SK-N-SH treated with all-trans-retinoic acid at 6 μM for 48 hours (cell line): Measurements from ENCODE around the gene MAP7.
"Not testable (repeated sequence)": the region's sequence is repeated elsewhere in the genome, so short reads cannot be mapped to it uniquely, and the experiment has no call there.

Source experiments
- ATAC-seq: fragments of 200-7000 bp; cut with Tn5 transposase; 3 replicates; pipeline ENCODE4 v1.9.1; 2020; ENCODE audit warnings: mild to moderate bottlenecking, moderate library complexity
- ARNTL ChIP-seq: fragments of 450-650 bp; formaldehyde crosslinking; IDR thresholded peaks from 2 replicates; pipeline ENCODE4 v1.5.0; 2020; ENCODE audit warnings: low read depth, mild to moderate bottlenecking, moderate library complexity, borderline replicate concordance
- CSDC2 ChIP-seq: fragments of 250-450 bp; sonication (Bioruptor Pico); IDR thresholded peaks from 2 replicates; pipeline ENCODE4 v1.5.0; 2020; ENCODE audit warnings: mild to moderate bottlenecking, moderate library complexity
- CSRNP3 ChIP-seq: fragments of 250-450 bp; sonication (Bioruptor Pico); IDR thresholded peaks from 2 replicates; pipeline ENCODE4 v1.5.1; 2021; ENCODE audit warnings: mild to moderate bottlenecking, moderate library complexity
- ESRRG ChIP-seq: fragments of 250-450 bp; sonication (Bioruptor Pico); IDR thresholded peaks from 2 replicates; pipeline ENCODE4 v1.6.1; 2021; ENCODE audit warnings: mild to moderate bottlenecking
- GLIS3 ChIP-seq: fragments of 250-450 bp; sonication (Bioruptor Pico); IDR thresholded peaks from 2 replicates; pipeline ENCODE4 v1.5.0; 2020; ENCODE audit warnings: mild to moderate bottlenecking, moderate library complexity
- ISL1 ChIP-seq: fragments of 250-450 bp; sonication (Bioruptor Pico); IDR thresholded peaks from 2 replicates; pipeline ENCODE4 v2.1.2; 2022; ENCODE audit warnings: mild to moderate bottlenecking, moderate library complexity
- OSR1 ChIP-seq: fragments of 250-450 bp; sonication (Bioruptor Pico); IDR thresholded peaks from 2 replicates; pipeline ENCODE4 v1.8.0; 2022; ENCODE audit warnings: moderate library complexity, mild to moderate bottlenecking, inconsistent platforms
- PATZ1 ChIP-seq: fragments of 250-450 bp; sonication (Bioruptor Pico); IDR thresholded peaks from 2 replicates; pipeline ENCODE4 v1.8.0; 2020; ENCODE audit warnings: mild to moderate bottlenecking, moderate library complexity, borderline replicate concordance
- POU6F1 ChIP-seq: fragments of 250-450 bp; sonication (Bioruptor Pico); IDR thresholded peaks from 2 replicates; pipeline ENCODE4 v1.8.0; 2021; ENCODE audit warnings: low read depth, mild to moderate bottlenecking, moderate library complexity, borderline replicate concordance
- PPARA ChIP-seq: fragments of 250-450 bp; sonication (Bioruptor Pico); IDR thresholded peaks from 2 replicates; pipeline ENCODE4 v1.5.0; 2020; ENCODE audit warnings: mild to moderate bottlenecking, borderline replicate concordance
- RARB ChIP-seq: fragments of 250-450 bp; sonication (Bioruptor Pico); IDR thresholded peaks from 2 replicates; pipeline ENCODE4 v1.8.0; 2021; ENCODE audit warnings: mild to moderate bottlenecking, moderate library complexity
- SNAI2 ChIP-seq: fragments of 250-450 bp; sonication (Bioruptor Pico); IDR thresholded peaks from 2 replicates; pipeline ENCODE4 v1.5.0; 2020; ENCODE audit warnings: mild to moderate bottlenecking, moderate library complexity
- TCF4 ChIP-seq: fragments of 250-450 bp; sonication (Bioruptor Pico); IDR thresholded peaks from 2 replicates; pipeline ENCODE4 v1.8.0; 2021; ENCODE audit warnings: mild to moderate bottlenecking, moderate library complexity, borderline replicate concordance
- TOX ChIP-seq: fragments of 250-450 bp; sonication (Bioruptor Pico); IDR thresholded peaks from 2 replicates; pipeline ENCODE4 v1.8.0; 2021; ENCODE audit warnings: mild to moderate bottlenecking, moderate library complexity, borderline replicate concordance
- TSHZ2 ChIP-seq: fragments of 250-450 bp; sonication (Bioruptor Pico); IDR thresholded peaks from 2 replicates; pipeline ENCODE4 v1.5.0; 2020; ENCODE audit warnings: mild to moderate bottlenecking, moderate library complexity
- ZC3H10 ChIP-seq: fragments of 250-450 bp; sonication (Bioruptor Pico); IDR thresholded peaks from 2 replicates; pipeline ENCODE4 v1.5.1; 2021; ENCODE audit warnings: mild to moderate bottlenecking, moderate library complexity
- ZFP3 ChIP-seq: fragments of 250-450 bp; sonication (Bioruptor Pico); IDR thresholded peaks from 2 replicates; pipeline ENCODE4 v1.5.0; 2020; ENCODE audit warnings: mild to moderate bottlenecking, moderate library complexity
- ZFP30 ChIP-seq: fragments of 450-650 bp; formaldehyde crosslinking; IDR thresholded peaks from 2 replicates; pipeline ENCODE4 v1.5.0; 2022; ENCODE audit warnings: mild to moderate bottlenecking, moderate library complexity
- ZNF565 ChIP-seq: fragments of 450-650 bp; formaldehyde crosslinking; conservative IDR thresholded peaks from 2 replicates; pipeline ENCODE4 v1.5.0; 2020; ENCODE audit warnings: low read depth, mild to moderate bottlenecking, moderate library complexity
- ZNF70 ChIP-seq: fragments of 450-650 bp; formaldehyde crosslinking; IDR thresholded peaks from 2 replicates; pipeline ENCODE4 v1.5.0; 2020; ENCODE audit warnings: mild to moderate bottlenecking, moderate library complexity
- ZNF8 ChIP-seq: fragments of 450-650 bp; formaldehyde crosslinking; IDR thresholded peaks from 2 replicates; pipeline ENCODE4 v1.5.0; 2020; ENCODE audit warnings: mild to moderate bottlenecking, moderate library complexity
- TF ChIP-seq, protein P1 (sequence below): fragments of 250-450 bp; sonication (Bioruptor Pico); IDR thresholded peaks from 2 replicates; pipeline ENCODE4 v1.5.1; 2020; ENCODE audit warnings: low read depth, mild to moderate bottlenecking, moderate library complexity

The MAP7 gene

GRCh38 chr6:136378888-136379287 lies 171.3 kb downstream of the MAP7 start (continued):
- no peak for TF ChIP-seq PATZ1 (CRISPR knock-in tag)
- no peak for TF ChIP-seq SNAI2 (CRISPR knock-in tag)
- TF ChIP-seq, all 23 proteins: peak for 0

- not testable (repeated sequence) for ATAC-seq
These were observed 174.4 kb downstream of the MAP7 start for GRCh38 chr6:136375836-136376235.

GRCh38 chr6:136371959-136372358 lies 178.3 kb downstream of the MAP7 start:
- no peak for ATAC-seq
- TF ChIP-seq SNAI2 (CRISPR knock-in tag) (no peak), CSRNP3 (no peak), ZFP30 (no peak), ZFP3 (CRISPR knock-in tag) (no peak), ESRRG (CRISPR knock-in tag) (no peak), ZNF565 (CRISPR knock-in tag) (no peak), RARB (no peak), ISL1 (CRISPR knock-in tag) (no peak), ARNTL (CRISPR knock-in tag) (no peak), ZC3H10 (CRISPR knock-in tag) (no peak), POU6F1 (CRISPR knock-in tag) (no peak), CSDC2 (no peak), TSHZ2 (CRISPR knock-in tag) (no peak), GLIS3 (CRISPR knock-in tag) (no peak), ZNF70 (CRISPR knock-in tag) (no peak), PPARA (CRISPR knock-in tag) (no peak), OSR1 (no peak), TOX (CRISPR knock-in tag) (no peak)
- TF ChIP-seq, all 23 proteins: peak for 0

- no peak for ATAC-seq
- TF ChIP-seq TCF4 (CRISPR knock-in tag) (no peak), OSR1 (no peak), RARB (no peak), ZNF70 (CRISPR knock-in tag) (no peak), PATZ1 (CRISPR knock-in tag) (no peak), TOX (CRISPR knock-in tag) (no peak), ZNF565 (CRISPR knock-in tag) (no peak), PPARA (CRISPR knock-in tag) (no peak), ZNF8 (CRISPR knock-in tag) (no peak), POU6F1 (CRISPR knock-in tag) (no peak), ESRRG (CRISPR knock-in tag) (no peak), GLIS3 (CRISPR knock-in tag) (no peak), ZC3H10 (CRISPR knock-in tag) (no peak)
- TF ChIP-seq, protein P1, sequence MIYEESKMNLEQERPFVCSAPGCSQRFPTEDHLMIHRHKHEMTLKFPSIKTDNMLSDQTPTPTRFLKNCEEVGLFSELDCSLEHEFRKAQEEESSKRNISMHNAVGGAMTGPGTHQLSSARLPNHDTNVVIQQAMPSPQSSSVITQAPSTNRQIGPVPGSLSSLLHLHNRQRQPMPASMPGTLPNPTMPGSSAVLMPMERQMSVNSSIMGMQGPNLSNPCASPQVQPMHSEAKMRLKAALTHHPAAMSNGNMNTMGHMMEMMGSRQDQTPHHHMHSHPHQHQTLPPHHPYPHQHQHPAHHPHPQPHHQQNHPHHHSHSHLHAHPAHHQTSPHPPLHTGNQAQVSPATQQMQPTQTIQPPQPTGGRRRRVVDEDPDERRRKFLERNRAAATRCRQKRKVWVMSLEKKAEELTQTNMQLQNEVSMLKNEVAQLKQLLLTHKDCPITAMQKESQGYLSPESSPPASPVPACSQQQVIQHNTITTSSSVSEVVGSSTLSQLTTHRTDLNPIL (CRISPR knock-in tag), result no peak
These were observed 179.1 kb downstream of the MAP7 start for GRCh38 chr6:136370988-136371728.
